ENCODE measurements around the gene LPIN1. TPM values are rescaled to one million over a fixed set of nuclear protein-coding genes. Genes with fewer than 3 reads are reported as not detected.

LPIN1 gene
- total RNA-seq, 2 experiments from 2014 or later, result 115 to 128 TPM

GRCh38 chr2:11769516-11769915, 23.1 kb downstream of the LPIN1 start:
- Histone ChIP-seq H3K4me1 (ENCODE audit: insufficient read depth, low read length) (peaks cover 6% of the 10 kb centered on the region), H3K36me3 (ENCODE audit: insufficient read depth, low read length) (peaks cover 92% of the 10 kb centered on the region), H3K27me3 (ENCODE audit: control insufficient read depth in 1 of 2, insufficient read depth in 2 of 2, low read length in 2 of 2) (no peaks in the 10 kb centered on the region), H3K9me3 (ENCODE audit: control insufficient read depth in 1 of 2, insufficient read depth in 1 of 2, low read length in 2 of 2) (no peaks in the 10 kb centered on the region), H3K4me3 (ENCODE audit: low read length) (no peak overlapping the region), H3K27ac (ENCODE audit: low read depth in 1 of 2, low read length in 2 of 2) (no peak overlapping the region)
- no peak for ATAC-seq (ENCODE audit: poor library complexity)
- intact Hi-C loops (cut with DNase I, micrococcal nuclease), result no loop called here
- Mint-ChIP-seq H3K9me3 (no peaks in the 10 kb centered on the region), H3K27ac (no peak overlapping the region), H3K36me3 (ENCODE audit: low read depth) (peaks cover 96% of the 10 kb centered on the region), H3K4me3 (no peak overlapping the region), H3K4me1 (ENCODE audit: low read depth) (peaks cover 18% of the 10 kb centered on the region), H3K27me3 (no peaks in the 10 kb centered on the region)
- no peak for TF ChIP-seq CTCF (IDR thresholded peaks at IDR 0.05)
- POLR2A ChIA-PET, result interaction anchor here (0.6 kb wide), 1 partner anchor 640 kb away, joined by 3 read pairs; no protein-coding TSS in a partner anchor
- no peak for DNase-seq
- CTCF ChIA-PET, result no interaction called here

GRCh38 chr2:11770531-11771188, 24.2 kb downstream of the LPIN1 start:
- no peak overlapping the region for H3K4me3 Mint-ChIP-seq
- H3K4me1 Mint-ChIP-seq (ENCODE audit: low read depth), result peaks cover 27% of the 10 kb centered on the region
- POLR2A ChIA-PET, result interaction anchor here (1.0 kb wide), 1 partner anchor 10 kb away, joined by 4 read pairs; no protein-coding TSS in a partner anchor
- no peak overlapping the region for H3K4me3 ChIP-seq (ENCODE audit: low read length)
- DNase-seq (no peak), ATAC-seq (ENCODE audit: poor library complexity) (no peak)
- H3K27me3 Mint-ChIP-seq, result no peaks in the 10 kb centered on the region
- intact Hi-C loops (cut with DNase I, micrococcal nuclease), result loop anchor here in 1 of 2 experiments (2.0 to 10.0 kb wide), 3 partner anchors 14 to 936 kb away; partner anchors contain the start of gene SLC66A3
- H3K36me3 ChIP-seq (ENCODE audit: insufficient read depth, low read length), result peaks cover 83% of the 10 kb centered on the region
- no peaks in the 10 kb centered on the region for H3K9me3 ChIP-seq (ENCODE audit: control insufficient read depth in 1 of 2, insufficient read depth in 1 of 2, low read length in 2 of 2)
- H3K9me3 Mint-ChIP-seq, result no peaks in the 10 kb centered on the region
- H3K36me3 Mint-ChIP-seq (ENCODE audit: low read depth), result peaks cover 94% of the 10 kb centered on the region
- TF ChIP-seq CTCF (IDR thresholded peaks at IDR 0.05), result no peak
- H3K27ac ChIP-seq (ENCODE audit: low read depth in 1 of 2, low read length in 2 of 2), result no peak overlapping the region
- CTCF ChIA-PET, result interaction anchor here (2.1 kb wide), 1 partner anchor 78 kb away, joined by 5 read pairs; no protein-coding TSS in a partner anchor
- H3K27me3 ChIP-seq (ENCODE audit: control insufficient read depth in 1 of 2, insufficient read depth in 2 of 2, low read length in 2 of 2), result no peaks in the 10 kb centered on the region
- peaks cover 12% of the 10 kb centered on the region for H3K4me1 ChIP-seq (ENCODE audit: insufficient read depth, low read length)
- no peak overlapping the region for H3K27ac Mint-ChIP-seq

- H3K4me1 ChIP-seq (ENCODE audit: insufficient read depth, low read length), result peaks cover 16% of the 10 kb centered on the region
- H3K4me3 Mint-ChIP-seq, result no peak overlapping the region
- H3K4me1 Mint-ChIP-seq (ENCODE audit: low read depth), result peaks cover 31% of the 10 kb centered on the region
- no peak overlapping the region for H3K27ac Mint-ChIP-seq
- peaks cover 81% of the 10 kb centered on the region for H3K36me3 Mint-ChIP-seq (ENCODE audit: low read depth)
- ChIA-PET POLR2A (interaction anchor here (0.8 kb wide), 1 partner anchor 18 kb away, joined by 3 read pairs; no protein-coding TSS in a partner anchor), CTCF (interaction anchor here (2.1 kb wide), 1 partner anchor 79 kb away, joined by 5 read pairs; no protein-coding TSS in a partner anchor)
- no peaks in the 10 kb centered on the region for H3K9me3 ChIP-seq (ENCODE audit: control insufficient read depth in 1 of 2, insufficient read depth in 1 of 2, low read length in 2 of 2)
- no peaks in the 10 kb centered on the region for H3K9me3 Mint-ChIP-seq
- no peak for TF ChIP-seq CTCF (IDR thresholded peaks at IDR 0.05)
- H3K4me3 ChIP-seq (ENCODE audit: low read length), result no peak overlapping the region
- intact Hi-C loops (cut with DNase I, micrococcal nuclease), result loop anchor here in 1 of 2 experiments (2.0 to 10.0 kb wide), 4 partner anchors 15 to 937 kb away; partner anchors contain the start of gene SLC66A3
- ATAC-seq (ENCODE audit: poor library complexity) (no peak), DNase-seq (no peak)
- H3K27me3 ChIP-seq (ENCODE audit: control insufficient read depth in 1 of 2, insufficient read depth in 2 of 2, low read length in 2 of 2), result no peaks in the 10 kb centered on the region
- no peaks in the 10 kb centered on the region for H3K27me3 Mint-ChIP-seq
- no peak overlapping the region for H3K27ac ChIP-seq (ENCODE audit: low read depth in 1 of 2, low read length in 2 of 2)
- peaks cover 75% of the 10 kb centered on the region for H3K36me3 ChIP-seq (ENCODE audit: insufficient read depth, low read length)
Measured at GRCh38 chr2:11771971-11772615, 25.7 kb downstream of the LPIN1 start.

All from CD4-positive, alpha-beta T cell (primary cell).